ENCODE results near the gene XIAP.

Gene XIAP

GRCh38 chrX:123905332-123905731 is 45.5 kb downstream of the XIAP start:
- TF ChIP-seq, protein P1, sequence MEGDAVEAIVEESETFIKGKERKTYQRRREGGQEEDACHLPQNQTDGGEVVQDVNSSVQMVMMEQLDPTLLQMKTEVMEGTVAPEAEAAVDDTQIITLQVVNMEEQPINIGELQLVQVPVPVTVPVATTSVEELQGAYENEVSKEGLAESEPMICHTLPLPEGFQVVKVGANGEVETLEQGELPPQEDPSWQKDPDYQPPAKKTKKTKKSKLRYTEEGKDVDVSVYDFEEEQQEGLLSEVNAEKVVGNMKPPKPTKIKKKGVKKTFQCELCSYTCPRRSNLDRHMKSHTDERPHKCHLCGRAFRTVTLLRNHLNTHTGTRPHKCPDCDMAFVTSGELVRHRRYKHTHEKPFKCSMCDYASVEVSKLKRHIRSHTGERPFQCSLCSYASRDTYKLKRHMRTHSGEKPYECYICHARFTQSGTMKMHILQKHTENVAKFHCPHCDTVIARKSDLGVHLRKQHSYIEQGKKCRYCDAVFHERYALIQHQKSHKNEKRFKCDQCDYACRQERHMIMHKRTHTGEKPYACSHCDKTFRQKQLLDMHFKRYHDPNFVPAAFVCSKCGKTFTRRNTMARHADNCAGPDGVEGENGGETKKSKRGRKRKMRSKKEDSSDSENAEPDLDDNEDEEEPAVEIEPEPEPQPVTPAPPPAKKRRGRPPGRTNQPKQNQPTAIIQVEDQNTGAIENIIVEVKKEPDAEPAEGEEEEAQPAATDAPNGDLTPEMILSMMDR (IDR thresholded peaks at IDR 0.05; ENCODE audit: low read depth, low read length): no peak
- DNase-seq (ENCODE audit: extremely low read depth, low read depth): no peak

GRCh38 chrX:123906557-123907316 is 46.9 kb downstream of the XIAP start:
- TF ChIP-seq, protein P1 (IDR thresholded peaks at IDR 0.05; ENCODE audit: low read depth, low read length): no peak
- no peak for DNase-seq (ENCODE audit: extremely low read depth, low read depth)

DNA sequence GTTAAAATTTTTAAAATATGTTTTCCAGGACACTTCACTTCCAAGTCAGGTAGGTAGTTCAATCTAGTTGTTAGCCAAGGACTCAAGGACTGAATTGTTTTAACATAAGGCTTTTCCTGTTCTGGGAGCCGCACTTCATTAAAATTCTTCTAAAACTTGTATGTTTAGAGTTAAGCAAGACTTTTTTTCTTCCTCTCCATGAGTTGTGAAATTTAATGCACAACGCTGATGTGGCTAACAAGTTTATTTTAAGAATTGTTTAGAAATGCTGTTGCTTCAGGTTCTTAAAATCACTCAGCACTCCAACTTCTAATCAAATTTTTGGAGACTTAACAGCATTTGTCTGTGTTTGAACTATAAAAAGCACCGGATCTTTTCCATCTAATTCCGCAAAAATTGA is 49.7 kb downstream of the XIAP start:
- DNase-seq (ENCODE audit: extremely low read depth, low read depth): peak; percentile 16
- TF ChIP-seq, protein P1 (IDR thresholded peaks at IDR 0.05; ENCODE audit: low read depth, low read length): no peak

DNA sequence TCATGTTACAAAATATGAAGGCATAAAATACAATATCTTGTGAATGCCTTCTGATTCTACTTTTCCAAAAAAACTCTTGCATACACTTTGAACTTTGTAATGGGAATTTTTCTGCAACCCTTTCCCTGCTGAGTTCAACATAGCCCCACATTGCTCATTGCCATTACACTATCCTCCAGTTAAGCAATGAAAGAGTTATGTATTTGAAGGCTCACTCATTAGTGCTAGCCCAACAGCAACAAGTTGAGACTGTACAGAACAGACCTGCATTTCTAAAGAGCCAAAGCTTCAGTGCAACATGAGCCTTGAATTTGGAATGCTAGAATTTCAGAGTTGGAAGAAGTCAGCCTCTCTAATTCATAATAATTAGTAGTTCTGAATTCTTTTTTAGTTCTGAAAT is 57.2 kb downstream of the XIAP start:
- no peak for DNase-seq (ENCODE audit: extremely low read depth, low read depth)
- TF ChIP-seq, protein P1 (IDR thresholded peaks at IDR 0.05; ENCODE audit: low read depth, low read length): no peak

DNA sequence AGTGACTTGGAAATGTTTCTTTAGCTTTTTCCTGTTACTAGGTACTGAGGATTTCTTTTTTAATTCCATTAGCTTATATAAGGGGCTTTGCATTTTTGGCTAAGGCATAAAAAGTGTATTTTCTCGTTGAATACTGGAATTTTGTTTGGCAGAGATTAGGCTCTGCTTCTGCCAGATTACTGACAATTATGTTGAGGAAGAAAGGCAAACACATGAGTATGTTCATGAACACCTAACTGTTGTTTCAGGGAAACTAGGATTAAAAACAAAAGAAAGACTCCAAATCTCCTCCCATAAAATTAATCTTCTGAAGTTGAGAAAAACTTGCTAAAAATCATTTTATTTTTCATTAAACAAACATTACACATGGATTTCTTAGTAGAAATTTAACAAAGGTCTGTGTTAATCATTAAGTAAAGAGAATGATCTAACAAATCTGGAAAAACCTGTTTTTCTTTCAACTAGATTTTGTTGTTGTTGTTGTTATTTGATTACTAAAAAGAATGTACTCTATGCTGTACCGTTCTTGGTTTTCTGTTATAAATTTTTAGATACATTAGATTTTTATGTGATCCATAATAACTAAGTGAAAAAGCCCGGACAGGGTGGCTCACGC is 58.4 kb downstream of the XIAP start:
- DNase-seq (ENCODE audit: extremely low read depth, low read depth): no peak
- TF ChIP-seq, protein P1 (IDR thresholded peaks at IDR 0.05; ENCODE audit: low read depth, low read length): no peak

- DNase-seq (ENCODE audit: extremely low read depth, low read depth): peak; percentile 8
- TF ChIP-seq, protein P1 (IDR thresholded peaks at IDR 0.05; ENCODE audit: low read depth, low read length): no peak
Measured at GRCh38 chrX:123920105-123920785, 60.4 kb downstream of the XIAP start.

- DNase-seq (ENCODE audit: extremely low read depth, low read depth): no peak
Measured at GRCh38 chrX:123923211-123923610, 63.4 kb downstream of the XIAP start.

More at GRCh38 chrX:123923211-123923610, 63.4 kb downstream of the XIAP start:
- TF ChIP-seq, protein P1 (IDR thresholded peaks at IDR 0.05; ENCODE audit: low read depth, low read length): no peak

Measured in AG09319 (cell line).